Lower leg skin (tissue), 3 donors: ENCODE data around the gene SNX15.

Source experiments
- POLR2A ChIP-seq, 2 donors: fragments of 450-650 bp; IDR thresholded peaks; one replicate each; pipeline ENCODE4 v1.6.1; 2016 to 2017; ENCODE audit warnings: antibody characterized with exemption in 2 of 2, mild to moderate bottlenecking in 1 of 2, moderate library complexity in 1 of 2
- TF ChIP-seq, protein P1 (sequence below), 3 donors: fragments of 450-650 bp; IDR thresholded peaks; one replicate each; pipeline ENCODE4 v1.5.1; 2016; ENCODE audit warnings: antibody characterized with exemption in 3 of 3, mild to moderate bottlenecking in 3 of 3, moderate library complexity in 2 of 3

DNA sequence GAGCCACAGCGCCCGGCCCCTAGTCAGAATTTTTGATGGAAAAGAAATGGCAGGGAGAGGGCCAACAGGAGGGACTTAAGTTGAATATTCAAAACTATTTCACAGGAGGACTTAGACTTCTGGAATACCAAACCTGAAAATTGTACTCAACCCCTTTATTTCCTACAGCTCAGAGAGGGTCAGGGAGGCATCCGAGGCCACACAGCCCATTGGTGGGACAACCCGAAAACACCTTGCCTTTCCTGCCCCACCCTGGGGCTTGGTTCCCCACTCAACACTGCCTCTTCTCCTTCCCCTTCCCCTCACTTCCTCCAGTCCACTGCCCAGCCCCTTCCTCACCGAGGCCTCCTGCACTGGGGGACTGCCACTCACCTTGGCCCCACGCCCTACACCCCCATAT lies 29.8 kb downstream of the SNX15 start:
- no peak for TF ChIP-seq POLR2A (IDR thresholded peaks at IDR 0.05)
- TF ChIP-seq, protein P1, sequence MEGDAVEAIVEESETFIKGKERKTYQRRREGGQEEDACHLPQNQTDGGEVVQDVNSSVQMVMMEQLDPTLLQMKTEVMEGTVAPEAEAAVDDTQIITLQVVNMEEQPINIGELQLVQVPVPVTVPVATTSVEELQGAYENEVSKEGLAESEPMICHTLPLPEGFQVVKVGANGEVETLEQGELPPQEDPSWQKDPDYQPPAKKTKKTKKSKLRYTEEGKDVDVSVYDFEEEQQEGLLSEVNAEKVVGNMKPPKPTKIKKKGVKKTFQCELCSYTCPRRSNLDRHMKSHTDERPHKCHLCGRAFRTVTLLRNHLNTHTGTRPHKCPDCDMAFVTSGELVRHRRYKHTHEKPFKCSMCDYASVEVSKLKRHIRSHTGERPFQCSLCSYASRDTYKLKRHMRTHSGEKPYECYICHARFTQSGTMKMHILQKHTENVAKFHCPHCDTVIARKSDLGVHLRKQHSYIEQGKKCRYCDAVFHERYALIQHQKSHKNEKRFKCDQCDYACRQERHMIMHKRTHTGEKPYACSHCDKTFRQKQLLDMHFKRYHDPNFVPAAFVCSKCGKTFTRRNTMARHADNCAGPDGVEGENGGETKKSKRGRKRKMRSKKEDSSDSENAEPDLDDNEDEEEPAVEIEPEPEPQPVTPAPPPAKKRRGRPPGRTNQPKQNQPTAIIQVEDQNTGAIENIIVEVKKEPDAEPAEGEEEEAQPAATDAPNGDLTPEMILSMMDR (IDR thresholded peaks at IDR 0.05): no peak
